Activated CD4-positive, alpha-beta memory T cell treated with anti-CD3 and anti-CD28 coated beads for 36 hours (primary cell): Measurements from ENCODE around the gene GBP7. TPM values are rescaled to one million over a fixed set of nuclear protein-coding genes. Genes with fewer than 3 reads are reported as not detected.
"Not testable (repeated sequence)": the region's sequence is repeated elsewhere in the genome, so short reads cannot be mapped to it uniquely, and the experiment has no call there.

ENCODE experiments used
- CTCF ChIA-PET: fragments of 350-600 bp; sonication (Branson Sonifier 250); formaldehyde crosslinking; loops from one replicate; lab custom pipeline; 2021; ENCODE audit warnings: antibody characterized with exemption, inconsistent platforms; lab: Charles Lee
- POLR2A ChIA-PET: fragments of 350-600 bp; sonication (Branson Sonifier 250); formaldehyde crosslinking; loops from one replicate; lab custom pipeline; 2021; ENCODE audit warnings: antibody characterized with exemption; lab: Charles Lee
- DNase-seq: peaks from one replicate; pipeline ENCODE4 v3.0.0-alpha.2; 2020
- H3K27ac Mint-ChIP-seq: one replicate; pipeline ENCODE4 v1.8.0; 2021; ENCODE audit warnings: mixed read lengths
- H3K27me3 Mint-ChIP-seq: one replicate; pipeline ENCODE4 v1.8.0; 2021; ENCODE audit warnings: mixed read lengths
- H3K36me3 Mint-ChIP-seq: one replicate; pipeline ENCODE4 v1.8.0; 2021; ENCODE audit warnings: mixed read lengths
- H3K4me1 Mint-ChIP-seq: one replicate; pipeline ENCODE4 v1.8.0; 2021; ENCODE audit warnings: low read depth, mixed read lengths
- H3K4me3 Mint-ChIP-seq: one replicate; pipeline ENCODE4 v1.8.0; 2021; ENCODE audit warnings: mild to moderate bottlenecking, mixed read lengths
- H3K9me3 Mint-ChIP-seq: one replicate; pipeline ENCODE4 v1.8.0; 2021; ENCODE audit warnings: mixed read lengths
- intact Hi-C: fragments of 100-400 bp; cut with micrococcal nuclease; formaldehyde crosslinking; loops from one replicate; pipeline ENCODE4 v1.15.1; 2023
- total RNA-seq, 2 experiments: library from RNA; stranded (reverse); gene quantifications; one replicate each; pipeline ENCODE4 v1.2.3, GENCODE V29; 2021

Gene GBP7
- total RNA-seq, 2 experiments from 2014 or later: not detected

DNA sequence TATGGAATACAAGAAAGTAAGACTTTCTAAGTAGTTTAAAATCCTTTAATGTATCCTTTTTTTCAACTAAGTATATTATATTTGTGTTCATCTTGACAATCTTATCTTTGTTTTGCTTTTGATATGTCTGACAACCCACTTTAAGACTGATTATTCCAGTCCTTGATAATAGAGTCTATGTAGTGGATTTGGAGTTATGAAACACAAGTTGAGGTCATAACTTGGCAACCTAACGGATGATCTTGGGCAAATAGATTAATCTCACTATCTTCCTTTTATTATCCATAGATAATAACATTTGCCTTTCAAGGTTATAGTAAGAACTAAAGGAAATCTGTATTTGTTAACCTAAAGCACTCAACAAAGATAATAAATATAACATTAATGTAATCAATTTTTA lies 45.1 kb downstream of the GBP7 start:
- peaks cover 9% of the 10 kb centered on the region for H3K9me3 Mint-ChIP-seq
- peaks cover 43% of the 10 kb centered on the region for H3K4me1 Mint-ChIP-seq
- CTCF ChIA-PET: no interaction called here
- POLR2A ChIA-PET: no interaction called here
- no peak overlapping the region for H3K27ac Mint-ChIP-seq
- intact Hi-C loops: no loop called here
- DNase-seq: no peak
- peaks cover 2% of the 10 kb centered on the region for H3K27me3 Mint-ChIP-seq
- no peak overlapping the region for H3K4me3 Mint-ChIP-seq
- peaks cover 9% of the 10 kb centered on the region for H3K36me3 Mint-ChIP-seq

DNA sequence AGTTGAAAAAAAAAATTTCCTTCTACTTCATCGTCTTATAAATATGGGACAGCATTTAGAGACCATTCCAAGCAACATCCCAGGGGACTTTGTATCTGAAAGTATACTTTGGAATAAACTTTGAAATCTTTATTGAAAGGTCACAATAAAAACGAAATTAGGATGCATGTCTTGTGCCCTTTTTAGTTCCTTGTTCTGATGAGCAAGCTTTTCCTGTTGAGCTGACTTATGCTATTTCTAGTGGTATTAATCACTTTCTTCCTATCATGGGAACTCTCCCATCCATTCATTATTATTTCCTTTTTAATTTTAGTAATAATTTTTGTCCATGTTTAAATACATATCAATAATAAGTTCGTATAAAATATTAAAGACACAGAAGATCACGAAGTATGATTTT lies 45.9 kb downstream of the GBP7 start:
- Mint-ChIP-seq H3K4me3 (no peak overlapping the region), H3K27me3 (peaks cover 2% of the 10 kb centered on the region), H3K27ac (peak overlapping the region; percentile 95), H3K9me3 (peaks cover 9% of the 10 kb centered on the region), H3K4me1 (peaks cover 43% of the 10 kb centered on the region), H3K36me3 (peaks cover 13% of the 10 kb centered on the region)
- ChIA-PET CTCF (interaction anchor here (0.7 kb wide), 1 partner anchor 696 kb away, joined by 4 read pairs; no protein-coding TSS in a partner anchor), POLR2A (no interaction called here)
- no peak for DNase-seq
- intact Hi-C loops: no loop called here

GRCh38 chr1:89128003-89128458 lies 47.8 kb downstream of the GBP7 start:
- POLR2A ChIA-PET: interaction anchor here (1.3 to 5.2 kb wide), 5 partner anchors 69 to 235 kb away, joined by 5 to 72 read pairs (median 7); partner anchors contain the start of genes GBP4, GBP5 and GBP6
- H3K27me3 Mint-ChIP-seq, H3K9me3 Mint-ChIP-seq, intact Hi-C loops, H3K4me3 Mint-ChIP-seq, DNase-seq: not testable (repeated sequence)
- Mint-ChIP-seq H3K36me3 (peaks cover 32% of the 10 kb centered on the region), H3K4me1 (peaks cover 39% of the 10 kb centered on the region), H3K27ac (peak overlapping the region; percentile 99)
- CTCF ChIA-PET: interaction anchor here (1.0 to 2.4 kb wide), 3 partner anchors 63 to 131 kb away, joined by 3 to 9 read pairs (median 5); partner anchors contain the start of genes GBP1 and GBP4

- ChIA-PET POLR2A (interaction anchor here (0.6 to 5.2 kb wide), 19 partner anchors 9 to 237 kb away, joined by 3 to 72 read pairs (median 5); partner anchors contain the start of genes GBP3, GBP4, GBP5 and GBP6), CTCF (interaction anchor here (0.6 to 3.5 kb wide), 14 partner anchors 10 to 324 kb away, joined by 3 to 12 read pairs (median 4); partner anchors contain the start of genes GBP1 and GBP4)
- peaks cover 42% of the 10 kb centered on the region for H3K36me3 Mint-ChIP-seq
- not testable (repeated sequence) for H3K27me3 Mint-ChIP-seq, H3K9me3 Mint-ChIP-seq
- peak overlapping the region; percentile 84 for H3K4me3 Mint-ChIP-seq
- peak; percentile 91 for DNase-seq
- peaks cover 48% of the 10 kb centered on the region for H3K4me1 Mint-ChIP-seq
- H3K27ac Mint-ChIP-seq: peak overlapping the region; percentile 99
- intact Hi-C loops: loop anchor here (1.0 to 2.0 kb wide), 12 partner anchors 23 to 482 kb away; partner anchors contain the start of genes GBP1, KYAT3, LRRC8B and RBMXL1
These were observed 48.9 kb downstream of the GBP7 start for GRCh38 chr1:89126602-89127565.

- ChIA-PET POLR2A (interaction anchor here (0.7 to 5.2 kb wide), 16 partner anchors 10 to 185 kb away, joined by 3 to 72 read pairs (median 6); partner anchors contain the start of genes GBP1, GBP3, GBP4 and GBP5), CTCF (interaction anchor here (0.6 to 3.5 kb wide), 12 partner anchors 9 to 325 kb away, joined by 3 to 12 read pairs (median 4); no protein-coding TSS in a partner anchor)
- no peaks in the 10 kb centered on the region for H3K27me3 Mint-ChIP-seq
- peaks cover 46% of the 10 kb centered on the region for H3K36me3 Mint-ChIP-seq
- H3K4me1 Mint-ChIP-seq: peaks cover 54% of the 10 kb centered on the region
- H3K9me3 Mint-ChIP-seq: peaks cover 7% of the 10 kb centered on the region
- H3K4me3 Mint-ChIP-seq: peak within 1 kb of the TSS; percentile 95
- intact Hi-C loops: loop anchor here (1.0 to 2.0 kb wide), 11 partner anchors 22 to 483 kb away; partner anchors contain the start of genes GBP1, KYAT3 and RBMXL1
- peak; percentile 51 for DNase-seq
- H3K27ac Mint-ChIP-seq: peak within 1 kb of the TSS; percentile 99
These were observed 49.8 kb downstream of the GBP7 start, which contains the start of gene GBP2 for GRCh38 chr1:89125913-89126580. Gene GBP2 (minus strand): TSS chr1:89126114. CDS start chr1:89121966, 4,148 bp downstream.

DNA sequence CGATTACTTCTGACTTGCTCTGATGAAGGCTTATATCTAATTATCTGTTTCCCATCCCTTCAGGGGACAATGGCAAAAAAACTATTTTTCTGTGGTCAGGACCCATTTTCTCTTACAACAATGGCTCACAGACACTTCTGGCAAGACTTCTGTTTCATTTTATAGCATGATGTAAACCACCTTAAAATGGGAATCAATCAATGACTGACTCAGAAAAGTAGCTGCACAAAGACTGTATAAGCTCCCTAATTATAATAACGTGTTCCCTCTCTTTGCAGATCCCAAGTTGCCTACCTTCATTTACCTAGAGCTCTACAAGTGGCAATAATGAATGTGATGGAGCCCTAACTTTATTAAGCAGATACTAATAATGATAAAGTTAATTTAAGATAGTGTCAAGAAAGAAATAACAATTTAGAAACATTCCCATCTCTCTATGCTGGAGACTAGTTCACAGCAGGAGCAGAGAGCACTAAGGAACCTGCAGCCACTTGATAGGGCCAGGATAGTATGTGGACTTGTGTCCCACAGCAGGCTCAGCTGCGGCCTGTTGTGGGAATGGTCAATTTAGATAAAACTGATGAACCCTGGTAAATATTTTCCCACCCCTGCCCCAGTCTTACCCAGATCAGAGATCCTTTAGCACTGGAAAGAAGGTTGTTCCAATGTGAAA lies 50.4 kb downstream of the GBP7 start:
- Mint-ChIP-seq H3K27ac (peak overlapping the region; percentile 96), H3K9me3 (peaks cover 7% of the 10 kb centered on the region), H3K36me3 (peaks cover 51% of the 10 kb centered on the region), H3K27me3 (no peaks in the 10 kb centered on the region), H3K4me1 (peaks cover 56% of the 10 kb centered on the region), H3K4me3 (peak overlapping the region; percentile 95)
- DNase-seq: no peak
- ChIA-PET POLR2A (interaction anchor here (0.9 to 5.2 kb wide), 10 partner anchors 10 to 185 kb away, joined by 3 to 72 read pairs (median 6); partner anchors contain the start of genes GBP1, GBP3, GBP4 and GBP5), CTCF (interaction anchor here (0.6 to 3.5 kb wide), 7 partner anchors 10 to 239 kb away, joined by 3 to 12 read pairs (median 4); partner anchors contain the start of gene GBP6)
- intact Hi-C loops: no loop called here

GRCh38 chr1:89121641-89122040 lies 54.2 kb downstream of the GBP7 start:
- ChIA-PET POLR2A (interaction anchor here (1.2 kb wide), 1 partner anchor 14 kb away, joined by 4 read pairs; no protein-coding TSS in a partner anchor), CTCF (interaction anchor here (0.9 kb wide), 1 partner anchor 154 kb away, joined by 3 read pairs; no protein-coding TSS in a partner anchor)
- Mint-ChIP-seq H3K27me3 (no peaks in the 10 kb centered on the region), H3K27ac (no peak overlapping the region), H3K4me3 (no peak overlapping the region), H3K4me1 (peaks cover 28% of the 10 kb centered on the region), H3K9me3 (no peaks in the 10 kb centered on the region), H3K36me3 (peaks cover 56% of the 10 kb centered on the region)
- intact Hi-C loops: no loop called here
- no peak for DNase-seq

- ChIA-PET CTCF (no interaction called here), POLR2A (interaction anchor here (1.9 kb wide), 1 partner anchor 11 kb away, joined by 7 read pairs; the partner anchor contains the start of gene GBP2)
- Mint-ChIP-seq H3K36me3 (peaks cover 73% of the 10 kb centered on the region), H3K9me3 (no peaks in the 10 kb centered on the region), H3K4me3 (no peak overlapping the region), H3K27ac (peak overlapping the region; percentile 23), H3K4me1 (peaks cover 45% of the 10 kb centered on the region), H3K27me3 (no peaks in the 10 kb centered on the region)
- intact Hi-C loops: no loop called here
- DNase-seq: no peak
These were observed 61.1 kb downstream of the GBP7 start for GRCh38 chr1:89114662-89115061.

GRCh38 chr1:89112871-89113613 lies 62.8 kb downstream of the GBP7 start:
- H3K4me3 Mint-ChIP-seq: no peak overlapping the region
- ChIA-PET POLR2A (interaction anchor here (1.2 kb wide), 1 partner anchor 10 kb away, joined by 3 read pairs; no protein-coding TSS in a partner anchor), CTCF (no interaction called here)
- intact Hi-C loops: no loop called here
- H3K9me3 Mint-ChIP-seq: no peaks in the 10 kb centered on the region
- H3K27me3 Mint-ChIP-seq: no peaks in the 10 kb centered on the region
- H3K36me3 Mint-ChIP-seq: peaks cover 88% of the 10 kb centered on the region
- DNase-seq: no peak
- H3K4me1 Mint-ChIP-seq: peaks cover 48% of the 10 kb centered on the region
- no peak overlapping the region for H3K27ac Mint-ChIP-seq

DNA sequence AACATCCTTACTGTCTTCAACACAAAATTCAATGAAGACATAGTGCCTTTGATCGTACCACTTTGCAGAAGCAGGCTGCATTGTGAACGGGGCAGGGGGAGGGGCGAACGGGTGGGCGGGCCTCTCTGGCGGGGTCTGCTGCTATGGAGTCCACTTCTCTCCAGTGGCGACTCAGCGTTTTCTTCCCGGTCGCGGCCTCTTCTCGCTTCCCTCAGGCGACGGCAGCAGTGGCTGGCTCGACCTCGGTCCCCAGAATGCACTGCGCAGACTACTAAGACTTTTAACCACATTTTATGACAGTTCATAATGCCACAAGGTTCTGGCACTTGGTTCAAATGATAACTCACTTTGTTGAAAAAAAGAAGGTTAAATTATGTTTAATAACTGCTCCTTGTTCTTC lies 71.1 kb downstream of the GBP7 start:
- peaks cover 66% of the 10 kb centered on the region for H3K36me3 Mint-ChIP-seq
- ChIA-PET CTCF (no interaction called here), POLR2A (no interaction called here)
- no peak for DNase-seq
- no peaks in the 10 kb centered on the region for H3K9me3 Mint-ChIP-seq
- peak overlapping the region; percentile 69 for H3K27ac Mint-ChIP-seq
- H3K4me1 Mint-ChIP-seq: peaks cover 54% of the 10 kb centered on the region
- H3K4me3 Mint-ChIP-seq: no peak overlapping the region
- H3K27me3 Mint-ChIP-seq: no peaks in the 10 kb centered on the region
- intact Hi-C loops: loop anchor here (1.0 to 5.0 kb wide), 2 partner anchors 22 to 37 kb away; partner anchors contain the start of genes GBP1 and GBP2
